Uterus (tissue), 2 donors: ENCODE results near the gene PTPN23.

Experiments
- POLR2A ChIP-seq, 2 donors: fragments of 450-650 bp; IDR thresholded peaks; one replicate each; pipeline ENCODE4 v1.6.1; 2016; ENCODE audit warnings: antibody characterized with exemption in 2 of 2, mild to moderate bottlenecking in 1 of 2, moderate library complexity in 1 of 2
- TF ChIP-seq, protein P1 (sequence below), 4 experiments: fragments of 200-600 bp in 2 of 4; fragments of 450-650 bp in 2 of 4; sonication (generic) in 2 of 4; IDR thresholded peaks; one replicate each; pipeline ENCODE4 v1.5.1; 2016 to 2019; ENCODE audit warnings: antibody characterized with exemption in 4 of 4, mild to moderate bottlenecking in 2 of 4, moderate library complexity in 1 of 4

GRCh38 chr3:47421741-47422649, 41.2 kb downstream of the PTPN23 start:
- TF ChIP-seq, protein P1, sequence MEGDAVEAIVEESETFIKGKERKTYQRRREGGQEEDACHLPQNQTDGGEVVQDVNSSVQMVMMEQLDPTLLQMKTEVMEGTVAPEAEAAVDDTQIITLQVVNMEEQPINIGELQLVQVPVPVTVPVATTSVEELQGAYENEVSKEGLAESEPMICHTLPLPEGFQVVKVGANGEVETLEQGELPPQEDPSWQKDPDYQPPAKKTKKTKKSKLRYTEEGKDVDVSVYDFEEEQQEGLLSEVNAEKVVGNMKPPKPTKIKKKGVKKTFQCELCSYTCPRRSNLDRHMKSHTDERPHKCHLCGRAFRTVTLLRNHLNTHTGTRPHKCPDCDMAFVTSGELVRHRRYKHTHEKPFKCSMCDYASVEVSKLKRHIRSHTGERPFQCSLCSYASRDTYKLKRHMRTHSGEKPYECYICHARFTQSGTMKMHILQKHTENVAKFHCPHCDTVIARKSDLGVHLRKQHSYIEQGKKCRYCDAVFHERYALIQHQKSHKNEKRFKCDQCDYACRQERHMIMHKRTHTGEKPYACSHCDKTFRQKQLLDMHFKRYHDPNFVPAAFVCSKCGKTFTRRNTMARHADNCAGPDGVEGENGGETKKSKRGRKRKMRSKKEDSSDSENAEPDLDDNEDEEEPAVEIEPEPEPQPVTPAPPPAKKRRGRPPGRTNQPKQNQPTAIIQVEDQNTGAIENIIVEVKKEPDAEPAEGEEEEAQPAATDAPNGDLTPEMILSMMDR (IDR thresholded peaks at IDR 0.05): peak in 1 of 4 experiments; percentile 11
- no peak for TF ChIP-seq POLR2A (IDR thresholded peaks at IDR 0.05)
